GM12878 (cell line): ENCODE measurements around the gene TMEM254. TPM values are rescaled to one million over a fixed set of nuclear protein-coding genes. Genes with fewer than 3 reads are reported as not detected.

Experiments used
- ATAC-seq: fragments of 200-7000 bp; cut with Tn5 transposase; 3 replicates; pipeline ENCODE4 v1.9.1; 2020; ENCODE audit warnings: mild to moderate bottlenecking, moderate library complexity
- BruUV-seq: library from RNA; stranded (reverse); fragments of 400-500 nt; replicated peaks from 2 replicates; lab custom pipeline; 2021; lab: Mats Ljungman, UMichigan
- CTCF ChIA-PET: fragments of 300-600 bp; sonication (Branson Sonifier 250); formaldehyde crosslinking; extraction: SDS; loops from one replicate; lab custom pipeline; 2021; ENCODE audit warnings: inconsistent platforms; lab: Yijun Ruan, JAX
- POLR2A ChIA-PET: fragments of 350-600 bp; formaldehyde crosslinking; extraction: SDS; loops from one replicate; lab custom pipeline; 2021; ENCODE audit warnings: inconsistent platforms; lab: Charles Lee
- RAD21 ChIA-PET: fragments of 300-600 bp; sonication (Branson Sonifier 250); formaldehyde crosslinking; loops from one replicate; lab custom pipeline; 2023; ENCODE audit warnings: antibody characterized with exemption; ENCODE audit not compliant: unreplicated experiment; lab: Charles Lee
- SMC1A ChIA-PET: fragments of 300-600 bp; sonication (Branson Sonifier 250); formaldehyde crosslinking; loops from one replicate; lab custom pipeline; 2023; ENCODE audit not compliant: unreplicated experiment, uncharacterized antibody; lab: Charles Lee
- DNase-seq: peaks from one replicate; pipeline ENCODE4 v3.0.0-alpha.2; 2011; ENCODE audit warnings: low read depth, low spot score
- FAIRE-seq: peaks from 3 replicates; lab custom pipeline; 2011; peaks lifted over from hg19 to GRCh38; lab: Jason Lieb, UNC
- H2AFZ ChIP-seq: 2 replicates; pipeline ENCODE4 v1.6.0; 2011; ENCODE audit warnings: low read depth, low read length, control low read depth; ENCODE audit not compliant: control insufficient read depth
- H3K27ac ChIP-seq: 2 replicates; pipeline ENCODE4 v1.5.1; 2011; ENCODE audit warnings: control low read depth; ENCODE audit not compliant: control insufficient read depth, insufficient read depth
- H3K27me3 ChIP-seq, 2 experiments: replicated peaks in 1 of 2; 2 replicates each; pipeline versions ENCODE4 v1.6.0 to v1.6.1; 2011; ENCODE audit warnings: low read length in 1 of 2; ENCODE audit not compliant: control insufficient read depth in 2 of 2, insufficient read depth in 2 of 2
- H3K36me3 ChIP-seq, 2 experiments: 2 replicates each; pipeline ENCODE4 v1.5.1; 2011; ENCODE audit warnings: low read length in 1 of 2; ENCODE audit not compliant: control insufficient read depth in 2 of 2, insufficient read depth in 2 of 2
- H3K4me1 ChIP-seq: 2 replicates; pipeline ENCODE4 v1.6.1; 2011; ENCODE audit warnings: mild to moderate bottlenecking, low read length, moderate library complexity, mixed read lengths; ENCODE audit not compliant: control insufficient read depth, insufficient read depth
- H3K4me2 ChIP-seq: 2 replicates; pipeline ENCODE4 v1.6.0; 2011; ENCODE audit warnings: control low read depth; ENCODE audit not compliant: control insufficient read depth, insufficient read depth
- H3K4me3 ChIP-seq: fragments of 200-600 bp; sonication (generic); 2 replicates; pipeline ENCODE4 v1.5.1; 2016
- H3K79me2 ChIP-seq: 2 replicates; pipeline ENCODE4 v1.6.0; 2011; ENCODE audit warnings: low read length; ENCODE audit not compliant: control insufficient read depth, insufficient read depth
- H3K9ac ChIP-seq: 2 replicates; pipeline ENCODE4 v1.8.0; 2011; ENCODE audit warnings: low read length, control low read depth, mixed read lengths; ENCODE audit not compliant: control insufficient read depth, insufficient read depth
- H3K9me3 ChIP-seq: replicated peaks from 3 replicates; pipeline ENCODE4 v1.5.1; 2011; ENCODE audit warnings: mild to moderate bottlenecking, low read length; ENCODE audit not compliant: control insufficient read depth, insufficient read depth
- H4K20me1 ChIP-seq: 2 replicates; pipeline ENCODE4 v1.6.0; 2011; ENCODE audit not compliant: control insufficient read depth, insufficient read depth
- LARP7 ChIP-seq: fragments of 450-650 bp; IDR thresholded peaks from 2 replicates; pipeline ENCODE4 v1.6.1; 2017; ENCODE audit warnings: mild to moderate bottlenecking
- MTA2 ChIP-seq: fragments of 450-650 bp; IDR thresholded peaks from 2 replicates; pipeline ENCODE4 v1.6.1; 2016; ENCODE audit warnings: low read depth, mild to moderate bottlenecking, moderate library complexity
- NFYB ChIP-seq: IDR thresholded peaks from 2 replicates; pipeline ENCODE4 v1.6.1; 2011; ENCODE audit warnings: low read depth, mild to moderate bottlenecking, low read length, improper control_type of control experiment, moderate library complexity; ENCODE audit not compliant: insufficient read depth
- NR2F1 ChIP-seq: fragments of 450-650 bp; conservative IDR thresholded peaks from 2 replicates; pipeline ENCODE4 v1.6.1; 2017; ENCODE audit warnings: mild to moderate bottlenecking
- PML ChIP-seq: IDR thresholded peaks from 2 replicates; pipeline ENCODE4 v1.6.1; 2012; ENCODE audit warnings: low read length, inconsistent platforms
- RUNX3 ChIP-seq: IDR thresholded peaks from 2 replicates; pipeline ENCODE4 v1.6.1; 2012; ENCODE audit warnings: low read length, inconsistent platforms
- SMAD1 ChIP-seq: fragments of 450-650 bp; IDR thresholded peaks from 2 replicates; pipeline ENCODE4 v1.6.1; 2018; ENCODE audit warnings: mild to moderate bottlenecking, low read depth; ENCODE audit not compliant: partially characterized antibody
- ZNF384 ChIP-seq: IDR thresholded peaks from 2 replicates; pipeline ENCODE4 v1.6.1; 2012; ENCODE audit warnings: low read depth, mild to moderate bottlenecking, low read length, improper control_type of control experiment, borderline replicate concordance
- WGBS: methylation state at CpG from one replicate; pipeline ENCODE4 v1.1.6; 2016; ENCODE audit warnings: low lambda C conversion rate; ENCODE audit not compliant: insufficient replicate concordance, insufficient coverage; ENCODE audit errors: missing lambda C conversion rate; 5-methylcytosine and 5-hydroxymethylcytosine counted together
- in situ Hi-C: fragments of 300-500 bp; cut with MboI; formaldehyde crosslinking; loops from 9 replicates; pipeline ENCODE4 v1.14.3; 2018; ENCODE audit warnings: mixed read lengths
- intact Hi-C: fragments of 100-400 bp; cut with micrococcal nuclease; formaldehyde crosslinking; loops from one replicate; pipeline ENCODE4 v1.14.2; 2022; ENCODE audit not compliant: unreplicated experiment
- polyA plus RNA-seq, 11 experiments: library from polyadenylated mRNA; depleted of rRNA in 4 of 11; unstranded in 6 of 11; stranded (reverse) in 5 of 11; fragments of >200 nt; fragmentation: Nextera tagmentation in 4 of 11; fragmentation: Illumina TruSeq in 1 of 11; extraction: Ambion mirVana in 4 of 11; extraction: Trizol in 1 of 11; gene quantifications; 1 replicate in 1 of 11; 2 replicates in 10 of 11; pipeline versions ENCODE4 v1.2.1 to v1.2.3, GENCODE V29; 2011 to 2016; ENCODE audit warnings: inconsistent platforms in 2 of 11, missing spikeins in 2 of 11, low read depth in 1 of 11
- total RNA-seq, 4 experiments: library from RNA; depleted of rRNA in 3 of 4; stranded (reverse); fragments of >200 nt in 3 of 4; fragmentation: Illumina TruSeq in 1 of 4; extraction: Trizol in 1 of 4; gene quantifications; 2 replicates each; pipeline versions ENCODE4 v1.2.1 to v1.2.3, GENCODE V29; 2013 to 2021
- TF ChIP-seq, protein P1 (sequence below): IDR thresholded peaks from 2 replicates; pipeline ENCODE4 v1.6.1; 2012; ENCODE audit warnings: mild to moderate bottlenecking, low read depth, low read length
- TF ChIP-seq, protein P2 (sequence below): fragments of 450-650 bp; IDR thresholded peaks from 2 replicates; pipeline ENCODE4 v1.6.1; 2017; ENCODE audit warnings: mild to moderate bottlenecking, moderate library complexity

The TMEM254 gene
- total and polyA plus RNA-seq, 10 of the 15 experiments (the other 5 are each of a cell fraction or from before 2014, with no cell fraction given), result 5.6 to 29.0 (median 13.1) TPM

DNA sequence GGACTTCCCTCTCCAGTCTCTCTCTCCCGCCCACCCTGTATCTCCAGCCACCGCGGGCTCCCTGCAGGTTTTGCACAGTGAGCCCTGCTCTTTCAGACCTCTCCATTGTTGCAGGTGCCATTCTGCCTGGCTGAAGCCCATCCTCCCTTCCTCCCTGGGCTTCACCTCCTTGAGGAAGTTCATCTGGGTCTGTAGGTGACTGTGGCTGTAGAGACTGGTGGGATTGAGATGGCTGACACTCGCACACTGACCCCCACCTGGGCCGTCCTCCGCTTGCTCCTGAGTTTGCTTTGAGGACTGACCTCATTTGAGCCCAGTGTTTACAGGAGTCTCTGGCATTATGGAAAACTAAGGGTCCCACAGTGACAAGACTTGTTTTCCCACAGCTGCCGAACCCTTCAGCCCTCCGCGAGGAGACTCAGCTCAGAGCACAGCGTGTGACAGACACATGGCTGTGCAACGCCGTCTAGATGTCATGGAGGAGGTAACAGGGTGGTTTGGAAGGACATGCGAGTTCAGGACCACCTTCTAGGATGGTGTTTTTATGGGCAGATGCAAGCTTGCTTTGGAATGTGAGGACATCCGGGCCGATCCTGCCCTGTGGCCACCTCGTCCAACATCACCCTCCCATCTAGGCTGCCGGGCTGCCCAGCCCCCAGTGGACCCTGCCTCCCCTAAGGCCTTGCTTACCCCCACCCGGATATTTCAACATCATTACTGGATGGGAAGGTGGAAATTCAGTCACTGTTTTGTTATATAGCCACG is 63.4 kb downstream of the TMEM254 start:
- intact Hi-C loops (no loop called here), in situ Hi-C loops (no loop called here)
- ChIA-PET CTCF (interaction anchor here (3.6 to 7.0 kb wide), 2 partner anchors 79 to 117 kb away, joined by 20 to 97 read pairs; no protein-coding TSS in a partner anchor), POLR2A (no interaction called here), SMC1A (interaction anchor here (1.6 to 3.1 kb wide), 3 partner anchors 78 to 119 kb away, joined by 4 to 77 read pairs (median 4); no protein-coding TSS in a partner anchor), RAD21 (interaction anchor here (0.8 to 3.1 kb wide), 2 partner anchors 27 to 79 kb away, joined by 3 to 82 read pairs; no protein-coding TSS in a partner anchor)
- no peak overlapping the region for H3K4me2 ChIP-seq
- DNase-seq (no peak), FAIRE-seq (no peak), ATAC-seq (no peak)
- no peaks in the 10 kb centered on the region; a peak in 1 of 4 replicates for H3K27me3 ChIP-seq
- 48% methylated on average over 19 of the region's 19 CpGs for WGBS
- H4K20me1 ChIP-seq, result no peaks in the 10 kb centered on the region
- no peaks in the 10 kb centered on the region for H3K79me2 ChIP-seq
- H3K27ac ChIP-seq, result no peak overlapping the region
- no peak overlapping the region for H3K9ac ChIP-seq
- no peaks in the 10 kb centered on the region for H3K9me3 ChIP-seq
- H3K36me3 ChIP-seq, result no peaks in the 10 kb centered on the region
- BruUV-seq, result no TSS peak
- no peak overlapping the region for H3K4me3 ChIP-seq
- H2AFZ ChIP-seq, result no peak overlapping the region
- no peak for TF ChIP-seq LARP7
- TF ChIP-seq MTA2, result no peak
- TF ChIP-seq, protein P1, sequence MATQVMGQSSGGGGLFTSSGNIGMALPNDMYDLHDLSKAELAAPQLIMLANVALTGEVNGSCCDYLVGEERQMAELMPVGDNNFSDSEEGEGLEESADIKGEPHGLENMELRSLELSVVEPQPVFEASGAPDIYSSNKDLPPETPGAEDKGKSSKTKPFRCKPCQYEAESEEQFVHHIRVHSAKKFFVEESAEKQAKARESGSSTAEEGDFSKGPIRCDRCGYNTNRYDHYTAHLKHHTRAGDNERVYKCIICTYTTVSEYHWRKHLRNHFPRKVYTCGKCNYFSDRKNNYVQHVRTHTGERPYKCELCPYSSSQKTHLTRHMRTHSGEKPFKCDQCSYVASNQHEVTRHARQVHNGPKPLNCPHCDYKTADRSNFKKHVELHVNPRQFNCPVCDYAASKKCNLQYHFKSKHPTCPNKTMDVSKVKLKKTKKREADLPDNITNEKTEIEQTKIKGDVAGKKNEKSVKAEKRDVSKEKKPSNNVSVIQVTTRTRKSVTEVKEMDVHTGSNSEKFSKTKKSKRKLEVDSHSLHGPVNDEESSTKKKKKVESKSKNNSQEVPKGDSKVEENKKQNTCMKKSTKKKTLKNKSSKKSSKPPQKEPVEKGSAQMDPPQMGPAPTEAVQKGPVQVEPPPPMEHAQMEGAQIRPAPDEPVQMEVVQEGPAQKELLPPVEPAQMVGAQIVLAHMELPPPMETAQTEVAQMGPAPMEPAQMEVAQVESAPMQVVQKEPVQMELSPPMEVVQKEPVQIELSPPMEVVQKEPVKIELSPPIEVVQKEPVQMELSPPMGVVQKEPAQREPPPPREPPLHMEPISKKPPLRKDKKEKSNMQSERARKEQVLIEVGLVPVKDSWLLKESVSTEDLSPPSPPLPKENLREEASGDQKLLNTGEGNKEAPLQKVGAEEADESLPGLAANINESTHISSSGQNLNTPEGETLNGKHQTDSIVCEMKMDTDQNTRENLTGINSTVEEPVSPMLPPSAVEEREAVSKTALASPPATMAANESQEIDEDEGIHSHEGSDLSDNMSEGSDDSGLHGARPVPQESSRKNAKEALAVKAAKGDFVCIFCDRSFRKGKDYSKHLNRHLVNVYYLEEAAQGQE, result no peak
- TF ChIP-seq ZNF384, result no peak
- TF ChIP-seq SMAD1, result no peak
- TF ChIP-seq NR2F1, result no peak
- no peak for TF ChIP-seq NFYB
- no peak for TF ChIP-seq PML
- TF ChIP-seq, protein P2, sequence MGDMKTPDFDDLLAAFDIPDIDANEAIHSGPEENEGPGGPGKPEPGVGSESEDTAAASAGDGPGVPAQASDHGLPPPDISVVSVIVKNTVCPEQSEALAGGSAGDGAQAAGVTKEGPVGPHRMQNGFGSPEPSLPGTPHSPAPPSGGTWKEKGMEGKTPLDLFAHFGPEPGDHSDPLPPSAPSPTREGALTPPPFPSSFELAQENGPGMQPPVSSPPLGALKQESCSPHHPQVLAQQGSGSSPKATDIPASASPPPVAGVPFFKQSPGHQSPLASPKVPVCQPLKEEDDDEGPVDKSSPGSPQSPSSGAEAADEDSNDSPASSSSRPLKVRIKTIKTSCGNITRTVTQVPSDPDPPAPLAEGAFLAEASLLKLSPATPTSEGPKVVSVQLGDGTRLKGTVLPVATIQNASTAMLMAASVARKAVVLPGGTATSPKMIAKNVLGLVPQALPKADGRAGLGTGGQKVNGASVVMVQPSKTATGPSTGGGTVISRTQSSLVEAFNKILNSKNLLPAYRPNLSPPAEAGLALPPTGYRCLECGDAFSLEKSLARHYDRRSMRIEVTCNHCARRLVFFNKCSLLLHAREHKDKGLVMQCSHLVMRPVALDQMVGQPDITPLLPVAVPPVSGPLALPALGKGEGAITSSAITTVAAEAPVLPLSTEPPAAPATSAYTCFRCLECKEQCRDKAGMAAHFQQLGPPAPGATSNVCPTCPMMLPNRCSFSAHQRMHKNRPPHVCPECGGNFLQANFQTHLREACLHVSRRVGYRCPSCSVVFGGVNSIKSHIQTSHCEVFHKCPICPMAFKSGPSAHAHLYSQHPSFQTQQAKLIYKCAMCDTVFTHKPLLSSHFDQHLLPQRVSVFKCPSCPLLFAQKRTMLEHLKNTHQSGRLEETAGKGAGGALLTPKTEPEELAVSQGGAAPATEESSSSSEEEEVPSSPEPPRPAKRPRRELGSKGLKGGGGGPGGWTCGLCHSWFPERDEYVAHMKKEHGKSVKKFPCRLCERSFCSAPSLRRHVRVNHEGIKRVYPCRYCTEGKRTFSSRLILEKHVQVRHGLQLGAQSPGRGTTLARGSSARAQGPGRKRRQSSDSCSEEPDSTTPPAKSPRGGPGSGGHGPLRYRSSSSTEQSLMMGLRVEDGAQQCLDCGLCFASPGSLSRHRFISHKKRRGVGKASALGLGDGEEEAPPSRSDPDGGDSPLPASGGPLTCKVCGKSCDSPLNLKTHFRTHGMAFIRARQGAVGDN, result no peak
- TF ChIP-seq RUNX3, result no peak
- H3K4me1 ChIP-seq, result peaks cover 7% of the 10 kb centered on the region
